Measurements from ENCODE around the gene TBC1D10A. TPM values are rescaled to one million over a fixed set of nuclear protein-coding genes. Genes with fewer than 3 reads are reported as not detected.

TBC1D10A gene
- total RNA-seq, 1 experiment from 2014 or later: 8.4 TPM

DNA sequence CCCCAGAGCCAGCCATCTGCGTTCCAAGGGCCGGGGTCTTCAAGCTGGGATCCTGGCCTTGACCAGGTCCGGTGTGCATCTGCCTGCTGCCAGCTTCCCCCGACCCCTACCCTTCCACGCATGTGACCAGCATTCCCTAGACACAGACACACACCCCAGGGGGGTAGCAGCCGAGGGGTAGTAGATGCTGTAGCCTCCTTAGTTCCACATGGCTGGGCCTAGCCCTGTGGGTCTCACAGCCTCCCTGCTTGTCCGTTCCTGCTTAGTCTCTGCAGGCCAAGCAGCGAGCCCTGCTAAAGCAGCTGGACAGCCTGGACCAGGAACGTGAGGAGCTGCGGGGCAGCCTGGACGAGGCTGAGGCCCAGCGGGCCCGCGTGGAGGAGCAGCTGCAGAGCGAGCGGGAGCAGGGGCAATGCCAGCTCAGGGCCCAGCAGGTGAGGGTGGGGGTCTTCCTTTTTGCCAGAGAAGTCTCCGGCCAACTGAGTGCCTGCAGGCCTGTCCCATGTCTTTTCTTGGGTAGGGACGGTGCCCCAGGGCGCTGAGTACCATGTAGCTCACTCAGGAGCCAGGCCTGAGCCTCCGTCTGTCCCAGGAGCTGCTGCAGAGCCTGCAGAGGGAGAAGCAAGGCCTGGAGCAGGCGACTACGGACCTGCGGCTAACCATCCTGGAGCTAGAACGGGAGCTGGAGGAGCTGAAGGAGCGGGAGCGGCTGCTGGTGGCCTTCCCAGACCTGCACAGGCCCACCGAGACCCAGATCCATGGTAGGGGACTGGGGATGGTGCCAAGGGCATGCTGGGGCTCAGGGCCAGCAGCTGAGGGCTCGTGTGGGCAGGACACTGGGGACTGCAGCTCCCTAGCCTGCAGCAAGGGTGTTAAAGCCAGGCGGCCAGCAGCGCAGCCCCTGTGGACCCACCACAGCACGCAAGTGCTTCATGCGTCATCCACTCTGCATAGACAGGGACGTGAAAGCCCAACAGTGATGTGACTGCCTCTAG is 46.9 kb upstream of the TBC1D10A start:
- no peaks in the 10 kb centered on the region for H3K4me1 ChIP-seq (ENCODE audit: insufficient read depth, low read length)
- no peak overlapping the region for H3K23ac ChIP-seq (ENCODE audit: insufficient read length, low read depth, low read length)
- H3K79me2 ChIP-seq (ENCODE audit: insufficient read depth, low read length): no peaks in the 10 kb centered on the region
- no peaks in the 10 kb centered on the region for H3K9me3 Mint-ChIP-seq
- H3K9ac ChIP-seq (ENCODE audit: extremely low read depth, insufficient read length, low read length): no peak overlapping the region
- H3K18ac ChIP-seq (ENCODE audit: insufficient read length, low read depth, low read length): no peak overlapping the region
- H3K27me3 ChIP-seq (ENCODE audit: insufficient read depth, low read length): no peaks in the 10 kb centered on the region
- H2AK5ac ChIP-seq (ENCODE audit: insufficient read length, low read length): no peak overlapping the region
- no peaks in the 10 kb centered on the region for H3K79me1 ChIP-seq (ENCODE audit: insufficient read depth, low read depth, low read length, poor library complexity, severe bottlenecking)
- no peak overlapping the region for H3K4ac ChIP-seq (ENCODE audit: low read depth, low read length)
- H3K4me2 ChIP-seq (ENCODE audit: insufficient read depth, insufficient read length, low read length): no peak overlapping the region
- no peak overlapping the region for H2BK15ac ChIP-seq (ENCODE audit: low read depth, low read length)
- no peak overlapping the region for H3K4me3 Mint-ChIP-seq
- no peak overlapping the region for H4K8ac ChIP-seq (replicated peaks; ENCODE audit: insufficient read length, low read depth, low read length)
- no peak overlapping the region for H2AFZ ChIP-seq (ENCODE audit: low read length)
- no peak overlapping the region for H3T11ph ChIP-seq (ENCODE audit: low read length)
- H3K36me3 Mint-ChIP-seq (ENCODE audit: insufficient read depth in 1 of 3, low read depth in 3 of 3): peaks cover 0 to 11% (median 10%) of the 10 kb centered on the region in 3 experiments; a peak in 5 of 7 replicates
- no peak overlapping the region for H3K27ac ChIP-seq (ENCODE audit: insufficient read length, low read depth, low read length)
- no peak overlapping the region for H2BK20ac ChIP-seq (ENCODE audit: low read depth, low read length, poor library complexity, severe bottlenecking)
- H3K56ac ChIP-seq (ENCODE audit: insufficient read length, low read depth, low read length): no peak overlapping the region
- H2BK5ac ChIP-seq (ENCODE audit: insufficient read length, low read length): no peak overlapping the region
- peaks cover 6% of the 10 kb centered on the region in 2 experiments; a peak in 1 of 4 replicates for H3K4me1 Mint-ChIP-seq
- H3K23me2 ChIP-seq (ENCODE audit: insufficient read length, low read depth, low read length, poor library complexity, severe bottlenecking): no peaks in the 10 kb centered on the region
- H3K27me3 Mint-ChIP-seq (ENCODE audit: low read depth): no peaks in the 10 kb centered on the region; the same call in none of the 2 replicates
- no peak overlapping the region for H4K5ac ChIP-seq (ENCODE audit: insufficient read length, low read depth, low read length)
- WGBS (ENCODE audit: extremely low coverage, insufficient read length, low lambda C conversion rate): no CpG with 5 or more reads among the region's 33 CpGs
- TF ChIP-seq, protein P1, sequence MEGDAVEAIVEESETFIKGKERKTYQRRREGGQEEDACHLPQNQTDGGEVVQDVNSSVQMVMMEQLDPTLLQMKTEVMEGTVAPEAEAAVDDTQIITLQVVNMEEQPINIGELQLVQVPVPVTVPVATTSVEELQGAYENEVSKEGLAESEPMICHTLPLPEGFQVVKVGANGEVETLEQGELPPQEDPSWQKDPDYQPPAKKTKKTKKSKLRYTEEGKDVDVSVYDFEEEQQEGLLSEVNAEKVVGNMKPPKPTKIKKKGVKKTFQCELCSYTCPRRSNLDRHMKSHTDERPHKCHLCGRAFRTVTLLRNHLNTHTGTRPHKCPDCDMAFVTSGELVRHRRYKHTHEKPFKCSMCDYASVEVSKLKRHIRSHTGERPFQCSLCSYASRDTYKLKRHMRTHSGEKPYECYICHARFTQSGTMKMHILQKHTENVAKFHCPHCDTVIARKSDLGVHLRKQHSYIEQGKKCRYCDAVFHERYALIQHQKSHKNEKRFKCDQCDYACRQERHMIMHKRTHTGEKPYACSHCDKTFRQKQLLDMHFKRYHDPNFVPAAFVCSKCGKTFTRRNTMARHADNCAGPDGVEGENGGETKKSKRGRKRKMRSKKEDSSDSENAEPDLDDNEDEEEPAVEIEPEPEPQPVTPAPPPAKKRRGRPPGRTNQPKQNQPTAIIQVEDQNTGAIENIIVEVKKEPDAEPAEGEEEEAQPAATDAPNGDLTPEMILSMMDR (conservative IDR thresholded peaks at IDR 0.05): no peak
- peak; percentile 24 for DNase-seq
- no peak overlapping the region for H4K91ac ChIP-seq (ENCODE audit: insufficient read length, low read depth, low read length)
- H2BK12ac ChIP-seq (ENCODE audit: insufficient read length, low read depth, low read length): no peak overlapping the region
- no peak overlapping the region for H2BK120ac ChIP-seq (ENCODE audit: low read depth, low read length, poor library complexity, severe bottlenecking)
- H3K27ac Mint-ChIP-seq: peak overlapping the region in 1 of 3 experiments; percentile 51; a peak in 2 of 7 replicates
- H4K20me1 ChIP-seq (ENCODE audit: control insufficient read depth, insufficient read depth, insufficient read length): no peaks in the 10 kb centered on the region
- H3K14ac ChIP-seq (ENCODE audit: insufficient read depth, low read length): no peak overlapping the region; the same call in 1 of the 2 replicates
- no peaks in the 10 kb centered on the region for H3K9me3 ChIP-seq (ENCODE audit: control insufficient read depth, low read depth, low read length)

All from H9 (cell line).